ENCODE data around the gene IDI2. TPM values are rescaled to one million over a fixed set of nuclear protein-coding genes. Genes with fewer than 3 reads are reported as not detected.

IDI2 gene
- total RNA-seq, 2 donors from 2014 or later, result not detected

- peak overlapping the region; percentile 99 for H3K27ac ChIP-seq
- DNase-seq, result no peak
- H3K4me1 ChIP-seq, result peaks cover 14% of the 10 kb centered on the region
- no peaks in the 10 kb centered on the region for H3K36me3 ChIP-seq
- intact Hi-C loops (cut with DNase I), result loop anchor here (10.0 kb wide), 1 partner anchor 122 kb away; the partner anchor contains the start of gene LARP4B
- H3K4me3 ChIP-seq, result peak overlapping the region; percentile 95
- peak overlapping the region; percentile 76 to 99 for H3K9ac ChIP-seq (ENCODE audit: low read depth in 2 of 2, low read length in 2 of 2)
- no peaks in the 10 kb centered on the region for H3K9me3 ChIP-seq
- H3K27me3 ChIP-seq, result no peaks in the 10 kb centered on the region
- no peak for TF ChIP-seq CTCF (IDR thresholded peaks at IDR 0.05)
These were observed 31.5 kb upstream of the IDI2 start for GRCh38 chr10:1057106-1057657.

- Histone ChIP-seq H3K36me3 (no peaks in the 10 kb centered on the region), H3K4me3 (peak within 1 kb of the TSS; percentile 95), H3K4me1 (peaks cover 14% of the 10 kb centered on the region), H3K9ac (ENCODE audit: low read depth in 2 of 2, low read length in 2 of 2) (peak within 1 kb of the TSS; percentile 76 to 99), H3K27ac (peak within 1 kb of the TSS; percentile 99), H3K9me3 (no peaks in the 10 kb centered on the region), H3K27me3 (no peaks in the 10 kb centered on the region)
- no peak for TF ChIP-seq CTCF (IDR thresholded peaks at IDR 0.05)
- intact Hi-C loops (cut with DNase I), result loop anchor here (10.0 kb wide), 1 partner anchor 122 kb away; the partner anchor contains the start of gene LARP4B
- DNase-seq, result peak; percentile 92
These were observed 30.9 kb upstream of the IDI2 start, which contains the start of gene WDR37 for GRCh38 chr10:1056326-1057105. Gene WDR37 (plus strand): TSS chr10:1056385. CDS start chr10:1072156, 15,771 bp downstream.

GRCh38 chr10:1054684-1055083 is 29.0 kb upstream of the IDI2 start:
- Histone ChIP-seq H3K9ac (ENCODE audit: low read depth in 2 of 2, low read length in 2 of 2) (peak overlapping the region in 1 of 2 donors; percentile 10), H3K27ac (no peak overlapping the region)

GRCh38 chr10:1050554-1050953 is 24.9 kb upstream of the IDI2 start:
- H3K27ac ChIP-seq, result peak overlapping the region; percentile 99
- no peaks in the 10 kb centered on the region for H3K9me3 ChIP-seq
- no peaks in the 10 kb centered on the region for H3K27me3 ChIP-seq
- no peak for TF ChIP-seq CTCF (IDR thresholded peaks at IDR 0.05)
- peak; percentile 70 for DNase-seq
- H3K4me1 ChIP-seq, result peaks cover 9% of the 10 kb centered on the region
- H3K9ac ChIP-seq (ENCODE audit: low read depth in 2 of 2, low read length in 2 of 2), result no peak overlapping the region
- no peaks in the 10 kb centered on the region for H3K36me3 ChIP-seq
- intact Hi-C loops (cut with DNase I), result loop anchor here (10.0 kb wide), 1 partner anchor 116 kb away; the partner anchor contains the start of gene LARP4B
- H3K4me3 ChIP-seq, result peak overlapping the region; percentile 88

More at GRCh38 chr10:1054684-1055083, 29.0 kb upstream of the IDI2 start:
- no peak for DNase-seq
- intact Hi-C loops (cut with DNase I), result loop anchor here (10.0 kb wide), 1 partner anchor 120 kb away; the partner anchor contains the start of gene LARP4B
- no peaks in the 10 kb centered on the region for H3K9me3 ChIP-seq
- TF ChIP-seq CTCF (IDR thresholded peaks at IDR 0.05), result no peak
- no peaks in the 10 kb centered on the region for H3K27me3 ChIP-seq
- peaks cover 17% of the 10 kb centered on the region for H3K4me1 ChIP-seq
- no peak overlapping the region for H3K4me3 ChIP-seq
- H3K36me3 ChIP-seq, result no peaks in the 10 kb centered on the region

GRCh38 chr10:1050145-1050544 is 24.5 kb upstream of the IDI2 start:
- Histone ChIP-seq H3K27me3 (no peaks in the 10 kb centered on the region), H3K4me3 (peak overlapping the region; percentile 88), H3K9ac (ENCODE audit: low read depth in 2 of 2, low read length in 2 of 2) (no peak overlapping the region), H3K4me1 (peaks cover 8% of the 10 kb centered on the region), H3K9me3 (no peaks in the 10 kb centered on the region), H3K27ac (peak overlapping the region; percentile 99), H3K36me3 (no peaks in the 10 kb centered on the region)
- intact Hi-C loops (cut with DNase I), result loop anchor here (10.0 kb wide), 1 partner anchor 115 kb away; the partner anchor contains the start of gene LARP4B
- no peak for TF ChIP-seq CTCF (IDR thresholded peaks at IDR 0.05)
- DNase-seq, result peak; percentile 50

All from colonic mucosa (tissue), 4 donors.